PC-9 (cell line): ENCODE data around the gene SMO.

Experiments used
- EZH2 ChIP-seq: fragments of 200-600 bp; sonication (generic); IDR thresholded peaks from 2 replicates; pipeline ENCODE4 v1.8.0; 2017; ENCODE audit warnings: antibody characterized with exemption, low read depth
- TF ChIP-seq, protein P1 (sequence below): fragments of 200-600 bp; sonication (generic); conservative IDR thresholded peaks from 2 replicates; pipeline ENCODE4 v1.6.1; 2017; ENCODE audit warnings: mixed run types, antibody characterized with exemption, mild to moderate bottlenecking, moderate library complexity

DNA sequence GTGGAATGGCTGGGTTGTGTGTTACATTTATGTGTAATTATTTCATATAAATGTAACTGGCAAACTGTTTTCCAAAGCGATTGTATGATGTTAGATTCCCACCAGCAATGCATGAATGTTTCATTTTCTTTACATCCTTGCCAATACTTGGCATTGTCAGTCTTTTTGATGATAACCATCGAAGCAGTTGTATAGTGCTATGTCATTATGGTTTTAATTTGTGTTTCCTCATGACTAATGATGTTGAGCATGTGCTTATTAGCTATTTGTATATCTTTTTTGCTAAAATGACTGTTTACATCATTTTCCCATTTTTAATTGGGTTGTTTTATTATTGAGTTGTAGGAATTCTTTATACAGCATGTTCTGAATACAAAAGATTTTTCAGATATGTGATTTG, 58.7 kb downstream of the SMO start:
- TF ChIP-seq, protein P1, sequence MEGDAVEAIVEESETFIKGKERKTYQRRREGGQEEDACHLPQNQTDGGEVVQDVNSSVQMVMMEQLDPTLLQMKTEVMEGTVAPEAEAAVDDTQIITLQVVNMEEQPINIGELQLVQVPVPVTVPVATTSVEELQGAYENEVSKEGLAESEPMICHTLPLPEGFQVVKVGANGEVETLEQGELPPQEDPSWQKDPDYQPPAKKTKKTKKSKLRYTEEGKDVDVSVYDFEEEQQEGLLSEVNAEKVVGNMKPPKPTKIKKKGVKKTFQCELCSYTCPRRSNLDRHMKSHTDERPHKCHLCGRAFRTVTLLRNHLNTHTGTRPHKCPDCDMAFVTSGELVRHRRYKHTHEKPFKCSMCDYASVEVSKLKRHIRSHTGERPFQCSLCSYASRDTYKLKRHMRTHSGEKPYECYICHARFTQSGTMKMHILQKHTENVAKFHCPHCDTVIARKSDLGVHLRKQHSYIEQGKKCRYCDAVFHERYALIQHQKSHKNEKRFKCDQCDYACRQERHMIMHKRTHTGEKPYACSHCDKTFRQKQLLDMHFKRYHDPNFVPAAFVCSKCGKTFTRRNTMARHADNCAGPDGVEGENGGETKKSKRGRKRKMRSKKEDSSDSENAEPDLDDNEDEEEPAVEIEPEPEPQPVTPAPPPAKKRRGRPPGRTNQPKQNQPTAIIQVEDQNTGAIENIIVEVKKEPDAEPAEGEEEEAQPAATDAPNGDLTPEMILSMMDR, result no peak
- TF ChIP-seq EZH2, result no peak
